Measurements from ENCODE around the gene TIMM44. TPM values are rescaled to one million over a fixed set of nuclear protein-coding genes. Genes with fewer than 3 reads are reported as not detected.

Gene TIMM44
- total RNA-seq, 1 experiment from 2014 or later, result 114 TPM

- Mint-ChIP-seq H3K27me3 (ENCODE audit: low read depth) (peaks cover 4% of the 10 kb centered on the region), H3K27ac (no peak overlapping the region), H3K4me3 (peak overlapping the region; percentile 37 to 46; a peak in 3 of 5 replicates), H3K36me3 (ENCODE audit: insufficient read depth in 1 of 3, low read depth in 3 of 3) (peaks cover 5 to 30% (median 12%) of the 10 kb centered on the region in 3 experiments; a peak in 5 of 7 replicates), H3K9me3 (no peaks in the 10 kb centered on the region; a peak in 1 of 5 replicates), H3K4me1 (peaks cover 13 to 18% of the 10 kb centered on the region in 2 experiments)
- H2BK15ac ChIP-seq (ENCODE audit: low read depth, low read length), result no peak overlapping the region
- H3K4me1 ChIP-seq (ENCODE audit: insufficient read depth, low read length), result 0 out of 2 replicates have a peak, but pooled peaks cover 4% of the 10 kb centered on the region
- H3K4ac ChIP-seq (ENCODE audit: low read depth, low read length), result no peak overlapping the region
- no peaks in the 10 kb centered on the region for H3K27me3 ChIP-seq (ENCODE audit: insufficient read depth, low read length)
- no peak overlapping the region for H3T11ph ChIP-seq (ENCODE audit: low read length)
- no peak overlapping the region for H2BK12ac ChIP-seq (ENCODE audit: insufficient read length, low read depth, low read length)
- H2BK120ac ChIP-seq (ENCODE audit: low read depth, low read length, poor library complexity, severe bottlenecking), result no peak overlapping the region
- no peak overlapping the region for H3K18ac ChIP-seq (ENCODE audit: insufficient read length, low read depth, low read length)
- no peak overlapping the region for H4K5ac ChIP-seq (ENCODE audit: insufficient read length, low read depth, low read length)
- H2BK20ac ChIP-seq (ENCODE audit: low read depth, low read length, poor library complexity, severe bottlenecking), result no peak overlapping the region
- no peaks in the 10 kb centered on the region for H3K9me3 ChIP-seq (ENCODE audit: control insufficient read depth, low read depth, low read length)
- H3K4me2 ChIP-seq (ENCODE audit: insufficient read depth, insufficient read length, low read length), result no peak overlapping the region
- no peak overlapping the region for H3K27ac ChIP-seq (ENCODE audit: insufficient read length, low read depth, low read length)
- no peak overlapping the region for H3K9ac ChIP-seq (ENCODE audit: extremely low read depth, insufficient read length, low read length)
- no peak for DNase-seq
- no peak overlapping the region for H3K14ac ChIP-seq (ENCODE audit: insufficient read depth, low read length)
- no peaks in the 10 kb centered on the region for H3K79me2 ChIP-seq (ENCODE audit: insufficient read depth, low read length)
- H2AK5ac ChIP-seq (ENCODE audit: insufficient read length, low read length), result no peak overlapping the region
- H4K91ac ChIP-seq (ENCODE audit: insufficient read length, low read depth, low read length), result no peak overlapping the region
- TF ChIP-seq CTCF (conservative IDR thresholded peaks at IDR 0.05), result no peak
- H4K8ac ChIP-seq (replicated peaks; ENCODE audit: insufficient read length, low read depth, low read length), result no peak overlapping the region
- H3K79me1 ChIP-seq (ENCODE audit: insufficient read depth, low read depth, low read length, poor library complexity, severe bottlenecking), result no peaks in the 10 kb centered on the region
- H3K23ac ChIP-seq (ENCODE audit: insufficient read length, low read depth, low read length), result no peak overlapping the region
- H3K23me2 ChIP-seq (ENCODE audit: insufficient read length, low read depth, low read length, poor library complexity, severe bottlenecking), result peaks cover 3% of the 10 kb centered on the region
- WGBS (ENCODE audit: extremely low coverage, insufficient read length, low lambda C conversion rate), result no CpG with 5 or more reads among the region's 34 CpGs
- H2AFZ ChIP-seq (ENCODE audit: low read length), result no peak overlapping the region
- H2BK5ac ChIP-seq (ENCODE audit: insufficient read length, low read length), result no peak overlapping the region
- H3K56ac ChIP-seq (ENCODE audit: insufficient read length, low read depth, low read length), result no peak overlapping the region
- H4K20me1 ChIP-seq (ENCODE audit: control insufficient read depth, insufficient read depth, insufficient read length), result no peaks in the 10 kb centered on the region
Observed at GRCh38 chr19:7924651-7925170, 18.8 kb downstream of the TIMM44 start.
